Prostate gland (tissue), 2 donors: ENCODE results near the gene CHST8.

Experiments
- POLR2AphosphoS5 ChIP-seq: sonication (generic); formaldehyde crosslinking; IDR thresholded peaks from one replicate; pipeline ENCODE4 v1.6.1; 2017; ENCODE audit warnings: antibody characterized with exemption
- TF ChIP-seq, protein P1 (sequence below), 4 experiments: fragments of 200-600 bp in 2 of 4; fragments of 450-650 bp in 2 of 4; sonication (generic) in 2 of 4; IDR thresholded peaks; 1 replicate in 3 of 4; 2 replicates in 1 of 4; pipeline ENCODE4 v1.5.1; 2016 to 2019; ENCODE audit warnings: antibody characterized with exemption in 4 of 4, mild to moderate bottlenecking in 2 of 4, moderate library complexity in 2 of 4

DNA sequence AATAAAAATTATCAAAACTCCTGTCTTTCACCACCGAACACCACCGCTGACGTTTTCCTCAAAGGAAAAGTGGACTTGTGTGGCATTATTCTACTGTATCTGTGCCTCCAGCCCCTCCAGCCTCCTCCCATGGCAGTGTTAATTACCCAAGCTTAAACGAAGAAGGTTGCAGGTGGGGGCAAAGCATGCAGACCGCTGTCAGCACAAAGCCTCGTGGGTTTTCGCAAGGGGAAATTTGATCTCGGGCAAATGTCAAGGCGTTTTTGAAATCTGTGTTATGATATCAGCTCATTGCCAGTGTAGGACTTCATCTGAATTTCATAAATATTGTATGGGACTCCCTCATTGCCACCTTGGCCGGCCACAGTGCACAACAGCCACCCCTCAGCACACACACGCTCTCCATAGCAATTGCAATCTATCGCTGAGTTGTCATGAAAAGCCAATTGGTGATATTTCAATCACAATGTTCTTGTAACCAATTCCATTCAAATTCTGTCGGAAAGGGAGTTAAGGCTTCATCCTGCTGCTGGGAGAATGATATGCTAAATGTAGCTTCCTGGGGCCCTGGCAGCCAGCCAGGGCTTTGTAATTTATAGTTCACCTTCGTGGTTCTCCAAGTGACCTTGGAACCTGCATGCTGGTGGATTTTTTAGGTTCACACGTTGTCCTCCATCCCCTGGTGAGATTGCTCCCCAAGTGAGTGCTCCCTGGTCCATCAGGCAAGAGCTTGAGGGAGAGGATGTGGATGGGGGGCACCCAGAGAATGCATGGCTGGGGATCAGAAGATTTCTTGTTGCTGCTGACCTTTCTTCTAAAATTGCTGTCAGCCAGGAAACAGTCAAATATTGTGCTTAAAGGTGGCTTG, 16.6 kb downstream of the CHST8 start:
- TF ChIP-seq, protein P1, sequence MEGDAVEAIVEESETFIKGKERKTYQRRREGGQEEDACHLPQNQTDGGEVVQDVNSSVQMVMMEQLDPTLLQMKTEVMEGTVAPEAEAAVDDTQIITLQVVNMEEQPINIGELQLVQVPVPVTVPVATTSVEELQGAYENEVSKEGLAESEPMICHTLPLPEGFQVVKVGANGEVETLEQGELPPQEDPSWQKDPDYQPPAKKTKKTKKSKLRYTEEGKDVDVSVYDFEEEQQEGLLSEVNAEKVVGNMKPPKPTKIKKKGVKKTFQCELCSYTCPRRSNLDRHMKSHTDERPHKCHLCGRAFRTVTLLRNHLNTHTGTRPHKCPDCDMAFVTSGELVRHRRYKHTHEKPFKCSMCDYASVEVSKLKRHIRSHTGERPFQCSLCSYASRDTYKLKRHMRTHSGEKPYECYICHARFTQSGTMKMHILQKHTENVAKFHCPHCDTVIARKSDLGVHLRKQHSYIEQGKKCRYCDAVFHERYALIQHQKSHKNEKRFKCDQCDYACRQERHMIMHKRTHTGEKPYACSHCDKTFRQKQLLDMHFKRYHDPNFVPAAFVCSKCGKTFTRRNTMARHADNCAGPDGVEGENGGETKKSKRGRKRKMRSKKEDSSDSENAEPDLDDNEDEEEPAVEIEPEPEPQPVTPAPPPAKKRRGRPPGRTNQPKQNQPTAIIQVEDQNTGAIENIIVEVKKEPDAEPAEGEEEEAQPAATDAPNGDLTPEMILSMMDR (IDR thresholded peaks at IDR 0.05): no peak
- no peak for TF ChIP-seq POLR2AphosphoS5
